ENCODE measurements around the gene SPCS2.
"Not testable (repeated sequence)": the region's sequence is repeated elsewhere in the genome, so short reads cannot be mapped to it uniquely, and the experiment has no call there.

The SPCS2 gene

GRCh38 chr11:74953451-74953850 lies 4.4 kb downstream of the SPCS2 start:
- TF ChIP-seq, protein P1, sequence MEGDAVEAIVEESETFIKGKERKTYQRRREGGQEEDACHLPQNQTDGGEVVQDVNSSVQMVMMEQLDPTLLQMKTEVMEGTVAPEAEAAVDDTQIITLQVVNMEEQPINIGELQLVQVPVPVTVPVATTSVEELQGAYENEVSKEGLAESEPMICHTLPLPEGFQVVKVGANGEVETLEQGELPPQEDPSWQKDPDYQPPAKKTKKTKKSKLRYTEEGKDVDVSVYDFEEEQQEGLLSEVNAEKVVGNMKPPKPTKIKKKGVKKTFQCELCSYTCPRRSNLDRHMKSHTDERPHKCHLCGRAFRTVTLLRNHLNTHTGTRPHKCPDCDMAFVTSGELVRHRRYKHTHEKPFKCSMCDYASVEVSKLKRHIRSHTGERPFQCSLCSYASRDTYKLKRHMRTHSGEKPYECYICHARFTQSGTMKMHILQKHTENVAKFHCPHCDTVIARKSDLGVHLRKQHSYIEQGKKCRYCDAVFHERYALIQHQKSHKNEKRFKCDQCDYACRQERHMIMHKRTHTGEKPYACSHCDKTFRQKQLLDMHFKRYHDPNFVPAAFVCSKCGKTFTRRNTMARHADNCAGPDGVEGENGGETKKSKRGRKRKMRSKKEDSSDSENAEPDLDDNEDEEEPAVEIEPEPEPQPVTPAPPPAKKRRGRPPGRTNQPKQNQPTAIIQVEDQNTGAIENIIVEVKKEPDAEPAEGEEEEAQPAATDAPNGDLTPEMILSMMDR (IDR thresholded peaks at IDR 0.05; ENCODE audit: insufficient read depth, low read depth, low read length, missing control alignments), result no peak
- DNase-seq (ENCODE audit: low read depth), result no peak
- no peak overlapping the region for H3K4me3 ChIP-seq (ENCODE audit: low read length)

GRCh38 chr11:74954199-74954598 lies 5.1 kb downstream of the SPCS2 start:
- DNase-seq (ENCODE audit: low read depth), result no peak
- H3K4me3 ChIP-seq (ENCODE audit: low read length), result no peak overlapping the region
- TF ChIP-seq, protein P1 (IDR thresholded peaks at IDR 0.05; ENCODE audit: insufficient read depth, low read depth, low read length, missing control alignments), result no peak

- DNase-seq (ENCODE audit: low read depth), result no peak
- TF ChIP-seq, protein P1 (IDR thresholded peaks at IDR 0.05; ENCODE audit: insufficient read depth, low read depth, low read length, missing control alignments), result no peak
Measured at GRCh38 chr11:74956397-74957015, 7.4 kb downstream of the SPCS2 start.

GRCh38 chr11:74957937-74958629 lies 9.0 kb downstream of the SPCS2 start:
- no peak for DNase-seq (ENCODE audit: low read depth)

More at GRCh38 chr11:74956397-74957015, 7.4 kb downstream of the SPCS2 start:
- H3K4me3 ChIP-seq (ENCODE audit: low read length), result no peak overlapping the region

DNA sequence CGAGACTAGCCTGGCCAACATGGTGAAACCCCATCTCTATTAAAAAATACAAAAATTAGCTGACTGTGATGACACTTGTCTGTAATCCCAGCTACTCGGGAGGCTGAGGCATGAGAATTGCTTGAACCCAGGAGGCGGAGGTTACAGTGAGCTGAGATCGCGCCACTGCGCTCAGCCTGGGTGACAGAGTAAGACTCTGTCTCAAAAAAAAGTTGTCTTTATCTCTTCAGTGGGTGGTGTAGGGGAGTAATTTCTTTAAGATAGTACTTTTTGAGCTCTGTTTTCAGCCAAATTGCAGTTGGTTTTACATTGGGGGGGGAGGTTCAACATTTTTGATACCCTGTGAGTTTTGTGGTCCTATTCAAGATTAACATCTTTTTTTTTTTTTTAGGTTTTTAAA lies 11.1 kb downstream of the SPCS2 start:
- not testable (repeated sequence) for H3K4me3 ChIP-seq (ENCODE audit: low read length); DNase-seq (ENCODE audit: low read depth)

More at GRCh38 chr11:74957937-74958629, 9.0 kb downstream of the SPCS2 start:
- TF ChIP-seq, protein P1 (IDR thresholded peaks at IDR 0.05; ENCODE audit: insufficient read depth, low read depth, low read length, missing control alignments), result no peak
- no peak overlapping the region for H3K4me3 ChIP-seq (ENCODE audit: low read length)

DNA sequence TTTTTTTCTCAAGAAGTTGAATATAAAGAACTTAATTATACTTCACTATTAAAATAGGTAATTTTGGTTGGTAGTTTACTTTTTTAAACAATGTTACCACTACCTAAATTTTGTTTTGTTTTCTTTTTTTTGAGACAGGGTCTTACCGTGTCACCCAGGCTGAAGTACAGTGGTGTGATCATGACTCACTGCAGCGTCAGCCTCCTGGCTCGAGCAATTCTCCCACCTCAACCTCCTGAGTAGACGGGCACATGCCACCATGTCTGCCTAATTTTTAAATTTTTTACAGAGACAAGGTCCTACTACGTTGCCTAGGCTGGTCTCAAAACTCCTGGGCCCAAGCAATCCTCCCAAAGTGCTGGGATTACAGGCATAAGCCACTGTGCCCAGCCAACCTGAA lies 17.6 kb downstream of the SPCS2 start:
- peak; percentile 64 for DNase-seq (ENCODE audit: low read depth)
- TF ChIP-seq, protein P1 (IDR thresholded peaks at IDR 0.05; ENCODE audit: insufficient read depth, low read depth, low read length, missing control alignments), result no peak
- H3K4me3 ChIP-seq (ENCODE audit: low read length), result no peak overlapping the region

DNA sequence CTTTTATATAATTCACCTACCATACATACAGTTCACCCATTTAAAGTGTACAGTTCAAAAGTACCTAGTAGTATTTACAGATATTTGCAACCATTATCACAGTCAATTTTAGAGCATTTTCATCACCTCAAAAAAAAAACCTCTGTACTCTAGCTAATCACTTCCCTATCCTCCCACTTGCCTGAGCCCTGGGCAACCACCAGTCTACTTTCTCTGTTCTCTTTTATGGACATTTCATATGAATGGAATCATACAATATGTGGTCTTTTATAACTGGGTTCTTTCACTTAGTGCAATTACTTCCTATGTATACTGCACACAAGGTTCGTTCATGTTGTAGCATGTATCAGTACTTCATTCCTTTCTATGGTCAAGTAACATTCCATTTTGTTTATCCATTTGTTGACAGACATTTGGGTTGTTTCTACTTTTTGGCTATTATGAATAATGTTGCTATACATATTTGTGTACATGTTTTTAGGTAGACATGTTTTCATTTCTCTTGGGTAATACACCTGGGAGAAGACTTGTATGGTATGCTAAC lies 21.9 kb downstream of the SPCS2 start:
- no peak overlapping the region for H3K4me3 ChIP-seq (ENCODE audit: low read length)
- peak; percentile 89 for DNase-seq (ENCODE audit: low read depth)
- TF ChIP-seq, protein P1 (IDR thresholded peaks at IDR 0.05; ENCODE audit: insufficient read depth, low read depth, low read length, missing control alignments), result no peak

Measured in epithelial cell of esophagus (primary cell).